HPDE6-E6E7 (cell line): Measurements from ENCODE around the gene C21orf91.
"Not testable (repeated sequence)": the region's sequence is repeated elsewhere in the genome, so short reads cannot be mapped to it uniquely, and the experiment has no call there.

Experiments used
- DNase-seq: peaks from one replicate; pipeline ENCODE4 v3.0.0; 2011; ENCODE audit warnings: missing footprints; ENCODE audit errors: extremely low spot score

C21orf91 gene

GRCh38 chr21:17779496-17779895 is 39.7 kb downstream of the C21orf91 start:
- no peak for DNase-seq

- no peak for DNase-seq
Observed at GRCh38 chr21:17777072-17777765, 41.9 kb downstream of the C21orf91 start.

GRCh38 chr21:17775431-17776126 is 43.6 kb downstream of the C21orf91 start:
- DNase-seq, result no peak

GRCh38 chr21:17775021-17775420 is 44.1 kb downstream of the C21orf91 start:
- not testable (repeated sequence) for DNase-seq

GRCh38 chr21:17769447-17769845 is 49.7 kb downstream of the C21orf91 start:
- no peak for DNase-seq

GRCh38 chr21:17768840-17769446 is 50.2 kb downstream of the C21orf91 start:
- DNase-seq, result no peak

GRCh38 chr21:17765207-17765606 is 53.9 kb downstream of the C21orf91 start:
- DNase-seq, result no peak

- DNase-seq, result no peak
Observed at GRCh38 chr21:17763288-17764037, 55.7 kb downstream of the C21orf91 start.

- DNase-seq, result no peak
Observed at GRCh38 chr21:17759511-17760178, 59.5 kb downstream of the C21orf91 start.

- no peak for DNase-seq
Observed at GRCh38 chr21:17758683-17759082, 60.5 kb downstream of the C21orf91 start.

GRCh38 chr21:17757671-17758070 is 61.5 kb downstream of the C21orf91 start:
- DNase-seq, result no peak

GRCh38 chr21:17753736-17754135 is 65.4 kb downstream of the C21orf91 start:
- DNase-seq, result no peak

- no peak for DNase-seq
Observed at GRCh38 chr21:17752171-17752570, 67.0 kb downstream of the C21orf91 start.

GRCh38 chr21:17746920-17747319 is 72.2 kb downstream of the C21orf91 start:
- no peak for DNase-seq

GRCh38 chr21:17745086-17745485 is 74.1 kb downstream of the C21orf91 start:
- no peak for DNase-seq

- DNase-seq, result no peak
Observed at GRCh38 chr21:17742940-17743592, 76.1 kb downstream of the C21orf91 start.

- DNase-seq, result peak; percentile 38
Observed at GRCh38 chr21:17742181-17742580, 77.0 kb downstream of the C21orf91 start.
